NCI-H345 treated with DMSO at 0.1 percent for 48 hours (cell line): ENCODE results near the gene BABAM2.
"Not testable (repeated sequence)": the region's sequence is repeated elsewhere in the genome, so short reads cannot be mapped to it uniquely, and the experiment has no call there.

Source experiments
- DNase-seq: peaks from one replicate; lab custom pipeline; 2025; ENCODE audit not compliant: unreplicated experiment; lab: John Stamatoyannopoulos, UW

Gene BABAM2

GRCh38 chr2:27968957-27969356 is 78.4 kb downstream of the BABAM2 start:
- not testable (repeated sequence) for DNase-seq

DNA sequence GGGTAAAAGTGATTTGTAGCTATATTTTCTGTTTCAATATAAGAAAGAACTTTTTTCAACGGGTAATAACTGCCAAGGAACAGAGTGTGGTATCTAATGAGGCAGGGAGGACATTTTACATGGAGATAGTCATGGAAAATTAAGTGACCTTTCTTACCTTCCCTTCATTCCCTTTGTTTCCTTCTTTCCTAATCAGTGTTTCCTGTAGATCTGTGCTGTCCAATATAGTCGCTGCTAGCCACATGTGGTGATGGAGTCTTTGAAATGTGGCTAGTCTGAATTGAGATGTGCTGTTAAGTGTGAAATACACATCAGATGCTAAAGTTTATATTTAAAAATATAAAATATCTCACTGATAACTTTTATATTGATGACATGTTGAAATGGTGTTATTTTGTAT is 81.8 kb downstream of the BABAM2 start:
- no peak for DNase-seq

DNA sequence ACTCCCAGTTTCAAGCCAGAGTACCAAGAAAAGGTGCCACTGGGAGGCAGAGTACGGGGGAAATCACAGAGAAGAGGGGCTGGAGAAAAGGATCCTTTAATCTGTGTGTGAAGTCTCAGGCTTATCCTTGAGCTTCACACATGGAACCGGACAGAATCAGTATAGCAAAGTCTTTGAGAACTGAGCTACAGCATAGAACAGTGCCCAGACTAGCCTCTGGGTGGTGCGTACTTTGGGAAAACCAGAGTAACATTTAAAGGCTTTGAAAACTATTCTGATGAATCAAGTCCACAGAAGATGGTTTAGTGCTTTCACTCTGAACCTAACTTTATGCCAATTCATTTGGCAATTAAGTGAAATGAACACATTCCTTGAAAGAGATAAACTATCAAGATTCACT is 83.1 kb downstream of the BABAM2 start:
- DNase-seq: no peak

GRCh38 chr2:27976308-27976707 is 85.8 kb downstream of the BABAM2 start:
- DNase-seq: no peak

- no peak for DNase-seq
Observed at GRCh38 chr2:27977731-27978312, 87.3 kb downstream of the BABAM2 start.

- not testable (repeated sequence) for DNase-seq
Observed at GRCh38 chr2:27978761-27979160, 88.2 kb downstream of the BABAM2 start.

DNA sequence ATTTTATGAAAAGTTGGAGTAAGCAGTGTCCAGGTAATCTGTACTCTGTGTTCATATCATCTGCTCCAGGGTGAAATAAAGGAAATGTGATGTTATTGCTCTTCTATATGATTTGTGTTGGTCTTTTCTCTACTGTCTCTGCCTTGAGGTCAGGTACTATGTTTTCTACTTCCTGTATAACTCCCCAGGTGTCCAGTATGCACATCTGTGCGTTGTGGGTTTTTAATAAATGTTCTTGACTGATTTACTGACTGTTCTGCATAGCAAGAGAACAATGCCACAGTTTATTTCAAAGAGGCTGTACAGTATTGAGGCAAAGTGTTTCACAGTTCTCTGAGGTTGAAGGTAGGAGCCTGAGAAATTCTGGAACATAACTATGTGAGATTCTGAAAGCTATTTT is 89.7 kb downstream of the BABAM2 start:
- no peak for DNase-seq

GRCh38 chr2:27984153-27984552 is 93.6 kb downstream of the BABAM2 start:
- DNase-seq: no peak

DNA sequence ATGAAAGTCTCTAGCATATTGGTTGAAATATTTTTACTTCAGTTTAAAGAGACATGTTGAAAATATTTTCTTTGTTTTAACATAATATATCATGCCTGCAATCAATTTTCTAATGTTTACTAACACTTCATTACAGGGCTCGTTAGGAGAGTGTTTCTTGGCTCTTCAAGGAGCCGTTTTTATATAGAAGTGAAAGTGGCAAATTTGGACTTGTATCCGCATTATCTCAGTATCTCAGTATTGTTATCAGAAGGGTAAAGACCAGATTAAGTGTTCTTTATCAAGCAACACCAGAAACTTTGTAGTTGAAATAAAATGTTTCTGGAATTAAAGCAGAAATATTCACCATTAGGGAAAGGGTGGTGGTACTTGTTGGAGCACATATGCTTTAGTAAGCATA is 97.8 kb downstream of the BABAM2 start:
- DNase-seq: no peak

DNA sequence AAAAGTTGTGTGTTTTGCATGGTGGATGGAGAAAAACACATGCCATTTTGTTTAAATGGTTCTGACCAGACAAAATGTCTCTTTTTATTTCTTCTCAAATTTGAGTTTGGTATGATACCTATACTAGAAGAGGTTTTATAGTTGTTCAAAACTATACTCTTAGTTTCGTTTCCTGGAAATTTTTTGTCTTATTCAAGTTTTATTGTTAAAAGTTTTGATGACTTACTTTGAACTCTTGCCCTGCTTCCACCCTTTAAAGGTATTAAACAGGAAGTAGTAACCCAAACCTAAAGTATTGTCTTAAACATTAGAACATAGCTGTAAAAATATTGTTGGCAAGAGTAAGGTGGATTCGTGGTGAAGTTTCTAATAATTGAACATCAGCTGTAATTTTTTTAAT is 98.2 kb downstream of the BABAM2 start:
- no peak for DNase-seq

DNA sequence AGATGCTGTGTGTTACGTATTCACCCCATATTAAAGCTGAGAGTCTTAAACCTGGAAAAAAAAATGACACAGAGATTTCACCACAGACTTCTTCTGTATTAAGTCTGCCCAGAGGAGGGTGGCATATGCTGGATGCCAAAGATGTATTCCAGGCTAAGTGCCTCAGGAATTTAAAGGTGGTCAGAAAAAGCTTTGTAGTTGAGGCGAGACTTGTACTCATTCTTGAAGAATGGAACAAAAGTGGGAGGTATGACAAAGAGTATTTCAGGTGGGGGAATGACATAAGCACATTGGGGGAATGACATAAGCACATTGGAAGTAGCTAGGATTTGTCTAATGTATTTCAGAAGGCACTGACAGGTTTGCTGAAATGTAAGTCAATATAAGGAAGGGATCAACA is 98.6 kb downstream of the BABAM2 start:
- no peak for DNase-seq

GRCh38 chr2:27990030-27990590 is 99.6 kb downstream of the BABAM2 start:
- no peak for DNase-seq

GRCh38 chr2:27991146-27991545 is 100.6 kb downstream of the BABAM2 start:
- DNase-seq: no peak

DNA sequence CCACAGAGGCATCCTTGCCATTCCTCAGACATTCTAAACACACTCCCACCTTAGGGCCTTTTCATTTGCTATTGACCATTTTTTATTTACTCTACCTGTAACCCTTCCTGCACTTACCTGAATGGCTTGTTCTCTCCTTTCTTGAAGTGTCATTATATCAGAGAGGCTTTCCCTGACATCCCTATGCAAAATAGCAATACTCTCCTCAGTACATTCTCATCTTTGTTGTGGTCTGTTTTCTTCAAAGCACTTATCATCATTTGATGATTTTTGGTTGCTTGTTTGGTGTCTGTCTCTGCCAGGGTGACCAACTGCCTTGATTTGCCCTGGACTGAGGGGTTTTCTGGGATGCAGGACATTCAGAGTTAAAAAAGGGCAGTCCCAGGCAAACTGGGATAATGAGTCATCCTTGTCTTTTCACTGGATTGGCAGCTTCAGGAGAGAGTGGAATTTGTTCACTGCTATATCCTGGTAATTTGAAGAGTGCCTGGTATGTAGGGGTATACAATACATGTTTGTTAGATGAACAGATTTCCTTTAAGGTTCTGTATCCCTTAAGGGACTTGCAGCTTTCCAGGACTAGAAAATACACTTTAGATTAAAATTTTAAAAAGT is 102.4 kb downstream of the BABAM2 start:
- DNase-seq: no peak

- DNase-seq: no peak
Observed at GRCh38 chr2:27993402-27993787, 102.9 kb downstream of the BABAM2 start.

DNA sequence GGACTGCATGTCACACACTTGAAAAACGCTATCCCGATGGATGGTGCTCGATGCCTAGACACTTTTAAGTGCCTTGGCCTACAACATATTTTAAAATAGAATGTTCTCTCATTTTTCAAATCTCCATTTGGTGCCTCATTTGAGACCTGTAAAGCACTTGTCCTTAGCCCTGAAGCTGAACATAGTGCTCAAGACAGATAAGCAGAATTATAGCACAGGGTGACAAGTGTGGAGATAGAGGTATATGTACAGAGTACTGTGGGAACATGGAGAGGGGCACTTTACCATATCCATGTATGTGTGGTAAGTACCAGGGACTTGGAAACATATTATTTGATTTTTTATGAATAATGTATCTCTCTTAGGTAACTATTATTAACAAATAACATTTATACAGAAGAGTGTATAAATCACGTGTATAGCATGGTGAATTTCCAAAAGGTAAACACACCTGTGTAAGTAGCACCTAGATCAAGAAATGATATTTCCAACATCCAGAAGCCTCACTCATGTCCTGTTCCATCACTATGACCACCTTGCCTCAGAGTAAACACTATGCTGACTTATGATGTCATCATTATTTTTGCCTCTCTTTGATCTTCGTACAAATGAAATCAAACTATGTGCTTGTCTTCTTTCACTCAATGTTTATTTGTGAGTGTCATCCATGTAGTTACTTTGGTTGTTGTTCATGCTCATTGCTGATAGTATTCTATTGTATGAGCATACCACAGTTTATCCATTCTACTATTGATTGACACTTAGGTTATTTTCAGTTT is 103.6 kb downstream of the BABAM2 start:
- no peak for DNase-seq

DNA sequence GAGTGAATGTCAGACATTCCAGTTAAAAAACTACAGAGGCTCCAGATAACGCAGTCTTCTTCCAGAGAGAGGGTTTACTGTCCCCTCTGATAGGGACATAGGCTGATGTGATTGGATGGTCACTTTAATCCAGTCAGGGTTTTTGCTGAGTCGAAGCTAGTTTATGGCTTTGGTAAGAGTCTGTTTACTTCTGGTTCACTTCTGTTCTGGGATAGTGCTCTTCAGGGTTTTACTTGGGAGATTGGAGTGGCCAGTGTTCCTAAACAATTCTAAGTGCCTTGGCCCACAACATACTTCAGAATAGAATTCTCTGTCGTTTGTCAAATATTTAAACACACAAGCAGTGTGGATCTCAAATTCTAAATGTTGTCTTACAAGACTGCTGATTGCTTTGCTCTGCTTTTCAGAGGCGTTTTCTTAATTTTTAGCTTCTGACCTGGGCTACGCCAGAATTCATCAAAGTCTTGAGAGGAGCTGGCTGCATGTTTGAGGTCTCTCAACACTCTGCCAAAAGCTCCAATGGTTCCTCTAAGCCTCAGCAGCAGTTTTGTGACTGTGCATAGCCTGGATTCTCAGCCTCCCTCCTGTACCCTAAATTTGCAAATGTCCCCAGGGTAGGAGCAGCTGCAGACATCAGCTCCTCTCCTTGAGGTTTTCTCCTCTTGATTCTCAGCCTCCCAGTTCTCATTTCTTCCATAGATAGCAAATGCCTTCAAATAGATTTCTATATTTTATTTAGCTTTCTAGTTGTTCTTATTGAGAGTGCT is 105.8 kb downstream of the BABAM2 start:
- no peak for DNase-seq

- no peak for DNase-seq
Observed at GRCh38 chr2:28000287-28000686, 109.8 kb downstream of the BABAM2 start.

DNA sequence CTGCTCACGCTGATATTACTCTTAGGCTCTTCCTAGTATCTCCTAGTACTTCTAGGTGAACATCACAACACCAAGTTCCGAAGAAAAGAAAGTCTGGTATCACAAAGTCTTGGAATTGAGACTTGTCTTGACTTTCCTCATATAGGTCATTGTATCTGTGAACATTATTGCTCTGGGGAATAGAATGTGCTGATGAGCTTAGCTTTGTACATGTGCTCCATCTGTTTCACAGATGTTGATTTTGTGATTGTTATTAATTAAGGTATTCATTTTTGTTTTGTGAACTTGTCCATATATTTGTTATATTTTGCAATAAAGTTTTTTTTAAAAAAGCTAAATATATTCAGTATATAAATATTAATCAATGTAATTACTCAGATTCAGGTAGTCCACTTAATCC is 111.7 kb downstream of the BABAM2 start:
- DNase-seq: no peak

GRCh38 chr2:28004086-28004485 is 113.6 kb downstream of the BABAM2 start:
- no peak for DNase-seq

DNA sequence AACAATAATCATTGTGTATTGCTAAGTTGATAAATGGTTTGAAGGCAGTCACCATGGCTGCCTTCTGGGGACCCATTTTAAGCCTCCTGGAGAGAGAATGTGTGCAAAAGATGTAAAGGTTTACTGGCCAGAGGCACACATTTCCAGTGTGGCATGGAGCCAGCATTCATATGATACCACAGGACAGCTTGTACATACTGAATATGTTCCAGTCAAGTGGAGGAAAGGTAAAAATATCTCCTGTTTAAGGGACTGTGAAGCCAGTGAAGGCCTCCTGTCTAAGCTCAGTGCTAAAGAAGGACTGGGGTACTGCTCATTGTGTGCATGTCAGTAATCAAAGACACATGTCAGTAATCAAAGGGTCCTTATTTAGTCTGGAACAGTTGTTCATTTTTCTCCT is 119.2 kb downstream of the BABAM2 start:
- no peak for DNase-seq
